GM18868 (cell line): ENCODE results near the gene NFATC3.
A peak's percentile ranks its signal among the peaks of the same experiment; 100 is the strongest.

Experiments used
- ATAC-seq: cut with Tn5 transposase; IDR thresholded peaks from one replicate; pipeline ENCODE4 v1.9.1; 2021; ENCODE audit warnings: mild to moderate bottlenecking, moderate library complexity; ENCODE audit not compliant: unreplicated experiment

The NFATC3 gene

GRCh38 chr16:68072038-68072695 is 13.0 kb upstream of the NFATC3 start:
- no peak for ATAC-seq

GRCh38 chr16:68073902-68074760 is 11.0 kb upstream of the NFATC3 start:
- ATAC-seq, result no peak

DNA sequence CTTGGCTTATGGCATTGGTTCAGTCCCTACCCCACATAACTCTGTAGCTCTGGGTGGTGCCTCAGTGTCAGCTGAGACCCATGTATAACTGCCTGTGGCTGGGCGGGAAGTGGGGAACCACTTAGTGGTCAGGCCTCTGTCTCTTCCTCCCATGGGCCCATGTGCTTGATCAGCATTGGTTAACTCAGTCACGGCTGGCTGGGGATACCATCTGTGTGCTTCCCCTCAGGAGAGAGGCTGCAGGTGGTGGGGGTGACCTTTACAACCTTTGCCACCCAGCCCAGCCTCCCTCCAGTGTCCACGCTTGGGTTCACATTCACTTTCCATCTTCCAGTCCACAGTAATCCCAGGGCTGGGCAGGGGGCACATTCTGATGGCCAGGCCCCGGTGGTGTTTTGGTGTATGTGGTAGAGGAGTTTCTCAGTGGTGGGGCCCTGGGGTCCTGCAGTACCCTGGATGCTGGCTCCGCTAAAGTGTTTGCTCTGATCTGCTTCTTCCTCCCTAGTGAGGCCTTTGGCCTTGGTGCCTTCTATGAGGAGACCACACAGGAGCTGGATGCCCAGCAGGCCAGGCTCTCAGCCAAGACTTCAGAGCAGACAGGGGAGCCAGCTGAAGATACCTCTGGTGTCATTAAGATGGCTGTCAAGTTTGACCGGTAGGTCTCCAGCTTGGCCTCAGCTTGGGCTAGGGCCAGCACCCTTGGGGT is 10.2 kb upstream of the NFATC3 start:
- peak; percentile 91 for ATAC-seq

GRCh38 chr16:68075980-68076379 is 9.2 kb upstream of the NFATC3 start:
- ATAC-seq, result no peak

DNA sequence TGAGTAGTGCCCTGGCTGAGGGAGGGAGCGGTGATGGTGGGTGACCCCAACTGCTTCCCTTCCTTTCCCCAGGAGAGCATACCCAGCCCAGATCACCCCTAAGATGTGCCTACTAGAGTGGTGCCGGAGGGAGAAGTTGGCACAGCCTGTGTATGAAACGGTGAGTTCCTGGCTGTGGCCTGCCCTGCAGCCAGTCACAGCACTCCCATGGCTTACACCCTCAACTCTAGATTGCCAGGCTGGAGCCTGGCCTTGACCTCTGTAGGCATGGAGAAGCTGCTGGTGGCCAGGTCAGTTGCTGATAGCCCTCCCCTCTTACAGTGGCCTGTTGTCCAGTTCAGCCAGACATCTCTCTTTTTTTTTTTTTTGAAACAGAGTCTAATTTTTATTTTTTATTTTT is 8.6 kb upstream of the NFATC3 start:
- ATAC-seq, result no peak

DNA sequence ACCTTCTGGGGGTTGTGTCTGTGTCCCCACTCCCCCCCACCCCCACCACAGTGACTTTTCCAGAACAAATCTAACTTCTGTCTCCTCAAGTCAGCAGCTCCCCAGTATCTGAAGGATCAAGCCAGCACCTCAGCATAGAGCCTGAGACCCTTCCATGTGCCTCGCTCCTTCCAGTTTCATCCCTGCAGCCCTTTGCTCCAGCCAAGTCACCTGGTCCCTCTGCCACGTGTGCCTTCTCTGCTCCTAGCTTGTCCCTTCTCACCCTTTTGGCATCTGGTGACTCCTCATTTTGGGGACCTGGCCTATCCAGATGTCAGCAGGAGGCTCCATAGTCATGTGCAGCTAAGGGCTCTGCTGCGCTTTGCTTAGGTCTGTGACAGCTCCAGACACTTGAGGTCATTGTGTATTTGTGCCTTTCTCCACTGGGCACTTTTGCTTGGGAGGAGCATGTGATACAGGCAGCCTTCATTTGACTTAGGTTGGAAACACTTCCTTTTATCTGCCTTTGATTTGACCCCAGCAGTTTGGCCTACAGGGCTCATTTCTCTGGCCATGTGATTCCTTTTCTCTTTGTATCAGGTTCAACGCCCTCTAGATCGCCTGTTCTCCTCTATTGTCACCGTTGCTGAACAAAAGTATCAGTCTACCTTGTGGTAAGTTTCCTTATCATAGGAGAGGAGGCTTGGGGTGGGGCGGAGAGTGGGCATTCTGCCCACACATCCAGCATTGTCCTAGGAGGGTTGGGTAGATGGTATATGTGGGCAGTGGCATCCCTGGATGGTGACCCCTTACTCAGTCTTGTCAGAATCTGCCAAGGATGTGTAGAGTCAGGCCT is 7.1 kb upstream of the NFATC3 start:
- no peak for ATAC-seq

GRCh38 chr16:68078701-68079375 is 6.3 kb upstream of the NFATC3 start:
- no peak for ATAC-seq

DNA sequence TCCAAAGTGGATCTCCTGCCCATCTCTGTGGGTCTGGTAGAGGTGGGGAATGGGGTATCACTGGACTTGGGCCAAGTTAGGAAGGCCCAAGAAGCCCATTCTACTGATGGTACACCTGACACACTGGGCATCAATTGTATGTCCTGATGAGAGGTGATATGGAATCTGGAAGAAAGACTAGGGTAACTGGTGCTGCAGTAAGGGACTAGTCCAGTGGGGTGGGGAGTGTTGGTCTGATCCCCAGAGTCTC is 5.9 kb upstream of the NFATC3 start:
- ATAC-seq, result no peak

DNA sequence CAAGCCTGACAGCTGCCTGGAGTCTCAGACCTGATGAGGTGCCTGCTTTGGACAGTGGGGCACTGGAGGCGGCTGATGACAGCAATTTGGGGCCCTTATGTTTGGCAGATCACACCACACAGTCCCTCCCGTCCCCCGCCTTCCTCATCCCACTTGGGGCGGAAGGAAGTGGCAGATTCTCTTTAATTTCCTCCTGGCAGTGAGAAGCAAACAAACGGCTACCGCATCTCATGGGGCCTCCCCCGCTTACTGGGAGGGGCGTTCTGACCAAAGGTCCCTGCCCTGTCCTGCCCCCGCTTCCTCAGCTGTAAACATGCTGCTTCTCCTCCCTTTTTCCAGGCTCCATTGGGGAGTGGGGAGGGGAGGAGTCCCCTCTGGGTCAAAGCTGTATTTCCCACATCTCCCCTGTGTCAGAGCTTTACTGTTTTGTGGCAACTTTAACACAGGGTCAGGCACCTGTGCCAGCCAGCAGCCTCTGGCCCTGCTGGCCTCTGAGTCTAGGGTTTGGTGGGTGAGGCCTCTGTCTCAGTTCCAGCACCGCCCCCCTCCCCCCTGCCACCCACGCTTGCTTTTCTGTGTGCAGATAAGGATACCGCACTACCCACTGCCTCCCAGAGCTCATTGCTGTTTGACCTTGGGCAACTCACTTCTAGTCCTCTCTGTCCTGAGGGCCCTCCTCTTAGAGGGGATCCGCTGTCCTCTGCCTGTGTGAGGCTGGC is 5.4 kb upstream of the NFATC3 start:
- ATAC-seq, result no peak

- no peak for ATAC-seq
Observed at GRCh38 chr16:68081861-68082628, 3.1 kb upstream of the NFATC3 start.

GRCh38 chr16:68082629-68083238 is 2.4 kb upstream of the NFATC3 start:
- ATAC-seq, result no peak

- ATAC-seq, result no peak
Observed at GRCh38 chr16:68083239-68083781, 1.9 kb upstream of the NFATC3 start.

DNA sequence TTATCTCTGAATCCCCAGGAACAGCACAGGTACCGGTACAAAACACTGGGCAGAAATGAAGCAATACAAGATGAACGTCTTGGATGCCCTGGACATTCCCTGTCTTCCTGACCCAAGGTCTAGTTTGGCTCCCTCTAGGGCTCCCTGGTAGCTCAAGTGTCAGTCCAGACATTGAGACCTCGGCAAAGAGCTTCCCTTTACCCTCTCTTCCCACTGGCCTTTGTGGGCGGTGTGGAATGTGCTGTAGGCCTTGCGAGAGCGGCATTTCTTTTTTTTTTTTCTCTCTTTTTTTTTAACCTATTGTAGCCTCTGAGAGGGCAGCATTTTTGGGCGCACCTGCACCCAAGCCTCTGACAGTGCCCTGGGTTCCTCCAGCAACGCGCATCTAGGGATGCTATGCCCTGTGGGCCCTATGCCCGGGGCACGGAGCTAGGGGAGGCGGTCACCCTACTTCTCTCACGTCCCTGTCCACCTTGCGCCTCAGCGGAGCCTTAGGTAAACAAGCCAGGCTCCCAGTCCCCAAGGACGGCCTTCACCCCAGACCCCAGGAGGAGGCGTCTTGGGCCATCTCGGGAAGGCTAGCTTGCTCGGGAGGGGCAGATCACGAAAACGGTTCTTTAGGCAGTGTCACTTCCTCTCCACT is 1.2 kb upstream of the NFATC3 start:
- no peak for ATAC-seq

DNA sequence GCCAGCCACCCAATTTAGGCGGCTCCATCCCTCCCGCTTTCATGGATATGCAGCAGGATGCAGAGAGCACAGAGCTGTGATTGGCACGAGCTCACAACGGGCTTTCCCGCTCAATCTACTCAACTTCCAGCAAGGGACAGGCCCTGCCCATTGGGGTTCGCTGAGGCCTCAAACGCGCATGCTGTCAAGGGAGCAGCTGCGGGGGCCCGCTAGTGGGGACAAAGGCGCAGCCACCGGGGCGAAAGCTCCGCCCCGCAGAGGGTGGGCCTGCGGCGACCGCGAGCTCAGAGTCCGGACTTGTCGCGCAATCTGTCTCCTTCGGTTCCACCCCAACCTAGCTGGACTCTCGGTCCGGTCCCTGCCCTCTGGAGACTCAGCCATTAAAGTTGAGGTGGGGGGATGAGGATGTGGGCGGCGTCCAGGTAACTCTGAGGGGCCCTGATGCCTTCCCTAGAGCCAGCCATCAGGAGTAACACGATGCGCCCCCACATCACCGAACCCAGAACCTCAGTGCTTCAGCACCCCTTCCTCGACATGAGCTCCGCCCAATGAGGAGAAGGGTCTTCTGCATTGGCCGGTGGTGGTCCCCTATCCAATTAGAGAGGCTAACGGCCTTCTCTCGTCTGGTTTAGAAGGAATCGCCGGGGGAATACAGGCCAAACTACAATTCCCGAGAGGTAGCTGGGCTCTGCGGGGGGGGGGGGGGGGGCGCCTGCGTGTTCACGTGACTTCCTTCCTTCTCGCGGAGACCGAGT is 489 bp upstream of the NFATC3 start:
- peak; percentile 68 for ATAC-seq

DNA sequence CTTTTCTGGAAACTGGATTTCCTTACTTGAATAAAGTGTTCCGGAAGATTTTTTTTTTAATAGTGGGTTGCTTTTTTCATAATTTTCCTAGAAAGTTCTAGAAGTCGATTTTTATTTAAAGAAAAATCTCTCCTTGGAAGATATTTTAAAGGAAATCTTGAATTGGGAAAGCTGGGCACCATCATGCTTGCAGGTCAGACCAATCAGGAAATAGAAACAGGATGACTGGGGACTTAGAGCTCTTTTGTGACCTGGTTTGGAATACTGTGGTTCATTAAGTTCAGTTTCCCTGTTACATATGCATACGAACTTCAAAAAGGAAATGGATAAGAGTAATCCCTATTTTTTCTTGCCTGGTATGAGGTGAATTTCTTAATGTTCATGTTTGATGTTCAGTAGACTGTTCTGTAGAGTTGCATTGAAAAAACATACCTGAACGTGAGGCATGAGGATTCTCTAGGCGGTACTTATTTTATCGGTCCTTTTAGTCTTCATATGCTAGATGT is 1.2 kb downstream of the NFATC3 start:
- no peak for ATAC-seq

- no peak for ATAC-seq
Observed at GRCh38 chr16:68086860-68087268, 1.7 kb downstream of the NFATC3 start.

- ATAC-seq, result no peak
Observed at GRCh38 chr16:68087688-68088087, 2.5 kb downstream of the NFATC3 start.
